Testis (tissue), 5 donors: ENCODE data around the gene C13orf46. TPM values are rescaled to one million over a fixed set of nuclear protein-coding genes. Genes with fewer than 3 reads are reported as not detected.

Source experiments
- DNase-seq: peaks from one replicate; pipeline ENCODE4 v3.0.0-alpha.2; 2019
- H3K27ac ChIP-seq, 2 donors: fragments of 200-600 bp; sonication (generic); one replicate each; pipeline ENCODE4 v1.5.1; 2019
- H3K27me3 ChIP-seq: fragments of 200-600 bp; sonication (generic); one replicate; pipeline ENCODE4 v1.5.1; 2019
- H3K36me3 ChIP-seq: fragments of 200-600 bp; sonication (generic); one replicate; pipeline ENCODE4 v1.5.1; 2017; ENCODE audit warnings: low read depth; ENCODE audit errors: missing control alignments
- H3K4me1 ChIP-seq: fragments of 200-600 bp; sonication (generic); one replicate; pipeline ENCODE4 v1.5.1; 2019
- H3K4me3 ChIP-seq, 2 donors: fragments of 200-600 bp; sonication (generic); one replicate each; pipeline ENCODE4 v1.5.1; 2017 to 2019
- H3K9me3 ChIP-seq: fragments of 200-600 bp; sonication (generic); one replicate; pipeline ENCODE4 v1.5.1; 2017
- CTCF ChIP-seq, 3 experiments: fragments of 450-650 bp in 2 of 3; fragments of 200-600 bp in 1 of 3; sonication (generic) in 1 of 3; IDR thresholded peaks; one replicate each; pipeline ENCODE4 v1.5.1; 2016 to 2019; ENCODE audit warnings: antibody characterized with exemption in 3 of 3, mild to moderate bottlenecking in 2 of 3, moderate library complexity in 1 of 3
- POLR2A ChIP-seq: fragments of 450-650 bp; IDR thresholded peaks from one replicate; pipeline ENCODE4 v1.6.1; 2017; ENCODE audit warnings: antibody characterized with exemption, mild to moderate bottlenecking, moderate library complexity
- WGBS, 2 donors: methylation state at CpG; one replicate each; pipeline ENCODE4 v1.1.5; 2018; 5-methylcytosine and 5-hydroxymethylcytosine counted together
- intact Hi-C: fragments of 100-400 bp; cut with DNase I; formaldehyde crosslinking; loops from one replicate; pipeline ENCODE4 v1.15.1; 2023; ENCODE audit warnings: low total_unique reads
- long read RNA-seq, 2 donors: transcript quantifications; one replicate each; lab custom pipeline, GENCODE V29; 2026
- polyA plus RNA-seq: library from polyadenylated mRNA; stranded (reverse); fragments of 350-450 nt; fragmentation: Illumina TruSeq; extraction: RNeasy Lipid Tissue Mini Kit (QIAGEN cat#74804); gene quantifications from one replicate; pipeline ENCODE4 v1.2.3, GENCODE V29; 2014; ENCODE audit warnings: low read depth, low replicate concordance; ENCODE audit not compliant: insufficient read depth
- total RNA-seq, 2 donors: library from RNA; depleted of rRNA; stranded (reverse); fragments of >200 nt; gene quantifications; one replicate each; pipeline ENCODE4 v1.2.3, GENCODE V29; 2016

C13orf46 gene
- total RNA-seq (1 to 10 TPM; 2.9 to 5.5 TPM), polyA plus RNA-seq (28.4 TPM)
- long read RNA-seq, donor 1 = 0 reads
- long read RNA-seq, donor 2 = 0 reads

- no peaks in the 10 kb centered on the region for H3K4me1 ChIP-seq
- H3K4me3 ChIP-seq = no peak within 1 kb of the TSS
- 90 to 93% methylated on average over 42 to 44 of the region's 44 CpGs for WGBS, 2 donors
- no peaks in the 10 kb centered on the region for H3K36me3 ChIP-seq
- peak within 1 kb of the TSS; percentile 9 to 39 for H3K27ac ChIP-seq
- TF ChIP-seq POLR2A = no peak
- no peak for TF ChIP-seq CTCF (IDR thresholded peaks at IDR 0.05)
- DNase-seq = no peak
- intact Hi-C loops = no loop called here
- no peaks in the 10 kb centered on the region for H3K9me3 ChIP-seq
- no peaks in the 10 kb centered on the region for H3K27me3 ChIP-seq
Measured at GRCh38 chr13:113973218-113974164, at the start of gene C13orf46. Gene C13orf46 (minus strand): TSS chr13:113974076. CDS start chr13:113973997, 79 bp downstream.

- 89 to 94% methylated on average over 10 to 12 of the region's 12 CpGs for WGBS, 2 donors
- intact Hi-C loops = no loop called here
- TF ChIP-seq POLR2A (no peak), CTCF (IDR thresholded peaks at IDR 0.05) (no peak)
- DNase-seq = no peak
- H3K27me3 ChIP-seq = no peaks in the 10 kb centered on the region
- no peaks in the 10 kb centered on the region for H3K36me3 ChIP-seq
- peaks cover 9% of the 10 kb centered on the region for H3K4me1 ChIP-seq
- H3K27ac ChIP-seq = no peak overlapping the region
- no peaks in the 10 kb centered on the region for H3K9me3 ChIP-seq
- no peak overlapping the region for H3K4me3 ChIP-seq
Measured at GRCh38 chr13:114022876-114023275, 49.0 kb upstream of the C13orf46 start.

- Histone ChIP-seq H3K36me3 (no peaks in the 10 kb centered on the region), H3K4me1 (peaks cover 9% of the 10 kb centered on the region), H3K4me3 (no peak overlapping the region), H3K9me3 (no peaks in the 10 kb centered on the region), H3K27ac (no peak overlapping the region), H3K27me3 (no peaks in the 10 kb centered on the region)
- intact Hi-C loops = no loop called here
- TF ChIP-seq POLR2A (no peak), CTCF (IDR thresholded peaks at IDR 0.05) (no peak)
- 93 to 96% methylated on average over 8 to 9 of the region's 9 CpGs for WGBS, 2 donors
- no peak for DNase-seq
Measured at GRCh38 chr13:114022309-114022669, 48.4 kb upstream of the C13orf46 start.

- intact Hi-C loops = no loop called here
- Histone ChIP-seq H3K9me3 (no peaks in the 10 kb centered on the region), H3K4me1 (peaks cover 9% of the 10 kb centered on the region), H3K36me3 (no peaks in the 10 kb centered on the region), H3K27me3 (no peaks in the 10 kb centered on the region), H3K4me3 (no peak overlapping the region), H3K27ac (no peak overlapping the region)
- no peak for DNase-seq
- WGBS, 2 donors = 85% methylated on average over 6 to 25 of the region's 25 CpGs
- TF ChIP-seq POLR2A (no peak), CTCF (IDR thresholded peaks at IDR 0.05) (no peak)
Measured at GRCh38 chr13:114021464-114022308, 47.8 kb upstream of the C13orf46 start.
